ENCODE measurements around the gene DSTN. TPM values are rescaled to one million over a fixed set of nuclear protein-coding genes. Genes with fewer than 3 reads are reported as not detected.
A peak's percentile ranks its signal among the peaks of the same experiment; 100 is the strongest.

DSTN gene
- total RNA-seq, 1 experiment from 2014 or later, result 110 TPM

GRCh38 chr20:17568045-17568788, 1.7 kb upstream of the DSTN start:
- CTCF ChIA-PET, result no interaction called here
- Mint-ChIP-seq H3K4me3 (ENCODE audit: low read depth, unreplicated experiment) (peak overlapping the region; percentile 87), H3K9me3 (ENCODE audit: low read depth, unreplicated experiment) (no peaks in the 10 kb centered on the region), H3K4me1 (ENCODE audit: low read depth, unreplicated experiment) (peaks cover 8% of the 10 kb centered on the region), H3K27me3 (ENCODE audit: unreplicated experiment) (no peaks in the 10 kb centered on the region), H3K27ac (ENCODE audit: unreplicated experiment) (peak overlapping the region; percentile 77), H3K36me3 (ENCODE audit: insufficient read depth, unreplicated experiment) (peaks cover 32% of the 10 kb centered on the region)
- no TSS peak for BruUV-seq (replicated peaks)
- no peak for DNase-seq
- no peak for TF ChIP-seq CTCF (IDR thresholded peaks at IDR 0.05; ENCODE audit: unreplicated experiment)
- intact Hi-C loops (cut with micrococcal nuclease; ENCODE audit: unreplicated experiment), result no loop called here

GRCh38 chr20:17568972-17569521, 828 bp upstream of the DSTN start:
- TF ChIP-seq CTCF (IDR thresholded peaks at IDR 0.05; ENCODE audit: unreplicated experiment), result no peak
- H3K27ac Mint-ChIP-seq (ENCODE audit: unreplicated experiment), result peak overlapping the region; percentile 77

GRCh38 chr20:17570347-17571152, 675 bp downstream of the DSTN start:
- Mint-ChIP-seq H3K27ac (ENCODE audit: unreplicated experiment) (peak overlapping the region; percentile 77), H3K4me3 (ENCODE audit: low read depth, unreplicated experiment) (peak overlapping the region; percentile 87), H3K4me1 (ENCODE audit: low read depth, unreplicated experiment) (peaks cover 8% of the 10 kb centered on the region), H3K27me3 (ENCODE audit: unreplicated experiment) (no peaks in the 10 kb centered on the region), H3K36me3 (ENCODE audit: insufficient read depth, unreplicated experiment) (peaks cover 32% of the 10 kb centered on the region), H3K9me3 (ENCODE audit: low read depth, unreplicated experiment) (no peaks in the 10 kb centered on the region)
- intact Hi-C loops (cut with micrococcal nuclease; ENCODE audit: unreplicated experiment), result loop anchor here (5.0 kb wide), 1 partner anchor 33 kb away; no protein-coding TSS in a partner anchor
- CTCF ChIA-PET, result interaction anchor here (0.7 to 0.9 kb wide), 4 partner anchors 13 to 37 kb away, joined by 3 to 5 read pairs (median 4); no protein-coding TSS in a partner anchor
- no peak for TF ChIP-seq CTCF (IDR thresholded peaks at IDR 0.05; ENCODE audit: unreplicated experiment)
- no peak for DNase-seq
- no TSS peak for BruUV-seq (replicated peaks)

More at GRCh38 chr20:17568972-17569521, 828 bp upstream of the DSTN start:
- Mint-ChIP-seq H3K4me1 (ENCODE audit: low read depth, unreplicated experiment) (peaks cover 8% of the 10 kb centered on the region), H3K4me3 (ENCODE audit: low read depth, unreplicated experiment) (peak overlapping the region; percentile 87), H3K36me3 (ENCODE audit: insufficient read depth, unreplicated experiment) (peaks cover 32% of the 10 kb centered on the region), H3K9me3 (ENCODE audit: low read depth, unreplicated experiment) (no peaks in the 10 kb centered on the region), H3K27me3 (ENCODE audit: unreplicated experiment) (no peaks in the 10 kb centered on the region)
- DNase-seq, result peak; percentile 71
- CTCF ChIA-PET, result no interaction called here
- intact Hi-C loops (cut with micrococcal nuclease; ENCODE audit: unreplicated experiment), result no loop called here
- no TSS peak for BruUV-seq (replicated peaks)

- DNase-seq, result no peak
- H3K27me3 Mint-ChIP-seq (ENCODE audit: unreplicated experiment), result no peaks in the 10 kb centered on the region
- peak overlapping the region; percentile 74 for H3K27ac Mint-ChIP-seq (ENCODE audit: unreplicated experiment)
- peaks cover 32% of the 10 kb centered on the region for H3K36me3 Mint-ChIP-seq (ENCODE audit: insufficient read depth, unreplicated experiment)
- TF ChIP-seq CTCF (IDR thresholded peaks at IDR 0.05; ENCODE audit: unreplicated experiment), result no peak
- BruUV-seq (replicated peaks), result TSS peak; percentile 28
- no peaks in the 10 kb centered on the region for H3K9me3 Mint-ChIP-seq (ENCODE audit: low read depth, unreplicated experiment)
- H3K4me3 Mint-ChIP-seq (ENCODE audit: low read depth, unreplicated experiment), result peak overlapping the region; percentile 87
- peaks cover 8% of the 10 kb centered on the region for H3K4me1 Mint-ChIP-seq (ENCODE audit: low read depth, unreplicated experiment)
- CTCF ChIA-PET, result no interaction called here
- intact Hi-C loops (cut with micrococcal nuclease; ENCODE audit: unreplicated experiment), result loop anchor here (5.0 kb wide), 1 partner anchor 34 kb away; no protein-coding TSS in a partner anchor
Observed at GRCh38 chr20:17571153-17571527, 1.3 kb downstream of the DSTN start.
